Tibial nerve (tissue), 4 donors: ENCODE results near the gene MAML2.

Source experiments
- EP300 ChIP-seq, 2 donors: sonication (generic); formaldehyde crosslinking; IDR thresholded peaks; one replicate each; pipeline ENCODE4 v1.6.1; 2017; ENCODE audit warnings: antibody characterized with exemption in 2 of 2, mild to moderate bottlenecking in 1 of 2
- POLR2A ChIP-seq, 2 donors: fragments of 450-650 bp; IDR thresholded peaks; one replicate each; pipeline ENCODE4 v1.6.1; 2017; ENCODE audit warnings: antibody characterized with exemption in 2 of 2, mild to moderate bottlenecking in 2 of 2, moderate library complexity in 2 of 2
- TF ChIP-seq, protein P1 (sequence below), 5 experiments: fragments of 200-600 bp in 3 of 5; fragments of 450-650 bp in 2 of 5; sonication (generic) in 3 of 5; IDR thresholded peaks; one replicate each; pipeline ENCODE4 v1.5.1; 2016 to 2019; ENCODE audit warnings: antibody characterized with exemption in 5 of 5, mild to moderate bottlenecking in 3 of 5, moderate library complexity in 2 of 5

DNA sequence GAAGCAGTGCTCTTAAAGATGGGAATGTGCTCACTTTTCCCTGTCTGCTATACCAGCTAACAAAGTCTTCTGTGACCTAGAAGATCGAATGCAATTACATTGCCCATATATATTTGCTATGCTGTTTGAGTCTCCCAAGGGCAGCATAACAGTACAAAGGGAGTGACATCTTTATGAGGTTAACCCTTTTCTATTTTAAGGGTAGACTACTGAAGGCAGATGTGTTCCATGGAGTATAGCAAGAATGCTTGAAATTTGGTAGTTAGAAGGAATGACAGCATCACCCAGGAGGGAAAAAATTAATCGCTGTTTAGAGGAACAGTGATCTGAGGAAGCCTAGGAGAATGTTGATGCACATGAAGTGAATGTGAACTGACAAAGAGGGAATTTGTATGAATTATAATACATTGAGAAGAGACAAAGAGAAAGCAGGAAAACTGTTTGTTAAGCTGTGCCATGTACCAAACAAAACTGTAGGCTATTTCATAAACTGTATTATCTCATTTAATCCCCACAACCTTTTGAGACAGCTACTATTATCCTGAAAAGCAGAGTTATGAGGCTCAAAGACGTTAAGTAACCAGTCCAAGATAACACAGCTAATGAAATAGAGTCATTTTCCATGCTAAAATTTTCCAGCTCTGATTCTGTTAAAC is 13.0 kb downstream of the MAML2 start:
- TF ChIP-seq, protein P1, sequence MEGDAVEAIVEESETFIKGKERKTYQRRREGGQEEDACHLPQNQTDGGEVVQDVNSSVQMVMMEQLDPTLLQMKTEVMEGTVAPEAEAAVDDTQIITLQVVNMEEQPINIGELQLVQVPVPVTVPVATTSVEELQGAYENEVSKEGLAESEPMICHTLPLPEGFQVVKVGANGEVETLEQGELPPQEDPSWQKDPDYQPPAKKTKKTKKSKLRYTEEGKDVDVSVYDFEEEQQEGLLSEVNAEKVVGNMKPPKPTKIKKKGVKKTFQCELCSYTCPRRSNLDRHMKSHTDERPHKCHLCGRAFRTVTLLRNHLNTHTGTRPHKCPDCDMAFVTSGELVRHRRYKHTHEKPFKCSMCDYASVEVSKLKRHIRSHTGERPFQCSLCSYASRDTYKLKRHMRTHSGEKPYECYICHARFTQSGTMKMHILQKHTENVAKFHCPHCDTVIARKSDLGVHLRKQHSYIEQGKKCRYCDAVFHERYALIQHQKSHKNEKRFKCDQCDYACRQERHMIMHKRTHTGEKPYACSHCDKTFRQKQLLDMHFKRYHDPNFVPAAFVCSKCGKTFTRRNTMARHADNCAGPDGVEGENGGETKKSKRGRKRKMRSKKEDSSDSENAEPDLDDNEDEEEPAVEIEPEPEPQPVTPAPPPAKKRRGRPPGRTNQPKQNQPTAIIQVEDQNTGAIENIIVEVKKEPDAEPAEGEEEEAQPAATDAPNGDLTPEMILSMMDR (IDR thresholded peaks at IDR 0.05), result no peak
- TF ChIP-seq POLR2A (IDR thresholded peaks at IDR 0.05), result no peak
- no peak for TF ChIP-seq EP300 (IDR thresholded peaks at IDR 0.05)
